H1 (cell line): ENCODE data around the gene BLNK. TPM values are rescaled to one million over a fixed set of nuclear protein-coding genes. Genes with fewer than 3 reads are reported as not detected.

Source experiments
- FOSL1 ChIP-seq: IDR thresholded peaks from 2 replicates; pipeline ENCODE4 v1.6.1; 2011; ENCODE audit warnings: mild to moderate bottlenecking, low read depth, low read length, moderate library complexity; ENCODE audit not compliant: insufficient read depth
- GABPA ChIP-seq: IDR thresholded peaks from 2 replicates; pipeline ENCODE4 v1.6.1; 2011; ENCODE audit warnings: mild to moderate bottlenecking, low read length, moderate library complexity, borderline replicate concordance; ENCODE audit not compliant: insufficient read depth
- GTF2F1 ChIP-seq: IDR thresholded peaks from 2 replicates; pipeline ENCODE4 v1.6.1; 2012; ENCODE audit warnings: low read depth, low read length, improper control_type of control experiment, borderline replicate concordance
- HDAC2 ChIP-seq, 2 experiments: fragments of 300-600 bp in 1 of 2; sonication (generic) in 1 of 2; IDR thresholded peaks; 2 replicates each; pipeline ENCODE4 v1.6.1; 2011 to 2012; ENCODE audit warnings: low read depth in 2 of 2, low read length in 2 of 2, mild to moderate bottlenecking in 2 of 2, moderate library complexity in 2 of 2, borderline replicate concordance in 1 of 2, inconsistent platforms in 1 of 2
- MAFK ChIP-seq: IDR thresholded peaks from 2 replicates; pipeline ENCODE4 v1.6.1; 2012; ENCODE audit warnings: low read depth, mild to moderate bottlenecking, improper control_type of control experiment, low read length
- NRF1 ChIP-seq: IDR thresholded peaks from 2 replicates; pipeline ENCODE4 v1.6.1; 2011; ENCODE audit warnings: mild to moderate bottlenecking, low read depth, low read length, improper control_type of control experiment
- RXRA ChIP-seq: IDR thresholded peaks from 2 replicates; pipeline ENCODE4 v1.6.1; 2011; ENCODE audit warnings: low read depth, mild to moderate bottlenecking, low read length, moderate library complexity; ENCODE audit not compliant: insufficient read depth
- SIRT6 ChIP-seq: IDR thresholded peaks from one replicate; pipeline ENCODE4 v1.7.1; 2012; ENCODE audit warnings: low read length, inconsistent platforms
- SIX5 ChIP-seq: IDR thresholded peaks from 2 replicates; pipeline ENCODE4 v1.6.1; 2011; ENCODE audit warnings: mild to moderate bottlenecking, low read depth, low read length
- TAF1 ChIP-seq: IDR thresholded peaks from 2 replicates; pipeline ENCODE4 v1.6.1; 2011; ENCODE audit warnings: mild to moderate bottlenecking, low read depth, low read length
- YY1 ChIP-seq: IDR thresholded peaks from 2 replicates; pipeline ENCODE4 v1.6.1; 2011; ENCODE audit warnings: low read depth, mild to moderate bottlenecking, low read length
- polyA plus RNA-seq, 7 experiments: library from polyadenylated mRNA; depleted of rRNA in 3 of 7; stranded (reverse) in 5 of 7; unstranded in 2 of 7; fragments of >200 nt in 5 of 7; fragments of 200-250 nt in 2 of 7; gene quantifications; 1 replicate in 5 of 7; 2 replicates in 1 of 7; 4 replicates in 1 of 7; pipeline versions ENCODE4 v1.2.1 to v1.2.3, GENCODE V29; 2011 to 2013; ENCODE audit warnings: missing spikeins in 2 of 7, mixed read lengths in 2 of 7
- total RNA-seq: library from RNA; stranded (reverse); fragmentation: NEBNext Ultra II Directional; extraction: Animal tissue kit (Norgen Biotek cat#: 25700); gene quantifications from 2 replicates; pipeline ENCODE4 v1.2.1, GENCODE V29; 2021

The BLNK gene
- total and polyA plus RNA-seq, 2 of the 8 experiments (the other 6 are each of a cell fraction or from before 2014, with no cell fraction given), result not detected

DNA sequence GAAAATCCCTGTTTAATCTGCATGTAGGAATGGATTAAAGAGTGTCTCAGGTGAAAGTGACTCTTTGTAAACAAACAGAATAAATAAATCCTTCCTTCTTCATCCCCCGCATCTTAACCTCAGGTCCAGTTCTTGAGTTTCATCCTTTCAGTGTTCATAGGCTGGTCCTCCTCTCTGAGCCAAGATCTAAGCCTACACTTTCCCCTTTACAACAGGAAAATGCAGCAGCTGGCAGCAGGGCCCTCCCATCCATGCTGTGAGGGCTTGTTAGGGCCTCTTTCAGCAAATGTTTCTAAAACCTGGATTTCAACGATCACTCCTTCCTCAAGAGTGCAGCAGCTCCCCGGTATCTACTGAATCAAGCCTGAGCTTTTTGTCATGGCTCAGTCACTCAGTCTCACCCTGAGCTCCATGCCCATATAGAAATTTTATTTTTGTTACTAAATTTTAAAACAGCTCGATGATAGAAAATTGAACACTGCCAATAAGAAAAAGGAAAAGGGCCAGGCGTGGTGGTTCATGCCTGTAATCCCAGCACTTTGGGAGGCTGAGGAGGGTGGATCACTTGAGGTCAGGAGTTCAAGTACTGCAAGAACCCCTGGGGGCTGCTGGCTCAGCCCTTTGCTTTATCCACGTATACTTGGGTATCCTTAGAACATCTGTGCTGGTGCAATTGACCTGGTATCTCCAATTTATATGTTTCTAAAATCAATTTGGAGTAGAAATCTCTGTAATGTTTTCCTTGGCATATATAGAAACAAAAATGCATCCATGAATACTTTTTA lies 15.6 kb downstream of the BLNK start (continued):
- no peak for TF ChIP-seq GABPA
- TF ChIP-seq NRF1, result no peak
- TF ChIP-seq SIRT6, result no peak
- no peak for TF ChIP-seq MAFK
- no peak for TF ChIP-seq GTF2F1
- no peak for TF ChIP-seq HDAC2 (IDR thresholded peaks at IDR 0.05; ENCODE audit: borderline replicate concordance in 1 of 2, low read depth in 2 of 2, low read length in 2 of 2)
- no peak for TF ChIP-seq SIX5
- no peak for TF ChIP-seq YY1
- TF ChIP-seq FOSL1, result no peak
- no peak for TF ChIP-seq TAF1
- TF ChIP-seq RXRA, result no peak
